K562 (cell line): ENCODE data around the gene PACRG. TPM values are rescaled to one million over a fixed set of nuclear protein-coding genes. Genes with fewer than 3 reads are reported as not detected.

Experiments
- ATAC-seq: fragments of 200-7000 bp; cut with Tn5 transposase; 3 replicates; pipeline ENCODE4 v1.9.1; 2020; ENCODE audit warnings: moderate library complexity
- BruUV-seq: library from RNA; stranded (reverse); fragments of 400-500 nt; replicated peaks from 2 replicates; lab custom pipeline; 2021; lab: Mats Ljungman, UMichigan
- CTCF ChIA-PET: fragments of 300-600 bp; formaldehyde crosslinking; extraction: SDS; loops from one replicate; lab custom pipeline; 2021; ENCODE audit warnings: low intra/inter-chr PET ratio; lab: Yijun Ruan, JAX
- POLR2A ChIA-PET: fragments of 300-600, 350-650 bp; sonication (Branson Sonifier 250); formaldehyde crosslinking; extraction: SDS; loops from one replicate; lab custom pipeline; 2021; ENCODE audit warnings: antibody characterized with exemption, inconsistent platforms; lab: Yijun Ruan, JAX
- DNase-seq, 4 experiments: peaks; one replicate each; pipeline versions ENCODE4 v3.0.0 to v3.0.0-alpha.2; 2011 to 2018; ENCODE audit warnings: low spot score in 3 of 4, mixed read lengths in 3 of 4; ENCODE audit errors: extremely low read depth in 1 of 4
- FAIRE-seq: peaks from 2 replicates; lab custom pipeline; 2011; peaks lifted over from hg19 to GRCh38; lab: Jason Lieb, UNC
- H2AFZ ChIP-seq: 2 replicates; pipeline ENCODE4 v1.6.0; 2011; ENCODE audit warnings: low read depth, low read length, control low read depth, inconsistent platforms
- H3K27ac ChIP-seq: fragments of 200-600 bp; 3 replicates; pipeline ENCODE4 v1.8.0; 2011; ENCODE audit warnings: low read depth, mild to moderate bottlenecking, control low read depth, inconsistent platforms, low read length, moderate library complexity, mixed read lengths; ENCODE audit errors: extremely low read depth
- H3K27me3 ChIP-seq, 2 experiments: fragments of 300-600 bp in 1 of 2; 2 replicates in 1 of 2; 3 replicates in 1 of 2; pipeline versions ENCODE4 v1.6.0 to v1.8.0; 2011; ENCODE audit warnings: inconsistent platforms in 2 of 2, low read length in 2 of 2, mild to moderate bottlenecking in 1 of 2, mixed read lengths in 1 of 2, moderate library complexity in 1 of 2; ENCODE audit not compliant: control insufficient read depth in 2 of 2, insufficient read depth in 2 of 2
- H3K36me3 ChIP-seq: fragments of 300-600 bp; 3 replicates; pipeline ENCODE4 v1.8.0; 2011; ENCODE audit warnings: mild to moderate bottlenecking, low read length, inconsistent platforms; ENCODE audit not compliant: control insufficient read depth, insufficient read depth
- H3K4me1 ChIP-seq, 2 experiments: fragments of 200-600 bp in 1 of 2; replicated peaks in 1 of 2; 2 replicates in 1 of 2; 3 replicates in 1 of 2; pipeline versions ENCODE4 v1.5.1 to v1.8.0; 2011; ENCODE audit warnings: inconsistent platforms in 2 of 2, low read length in 2 of 2, mild to moderate bottlenecking in 1 of 2, mixed read lengths in 1 of 2, moderate library complexity in 1 of 2; ENCODE audit not compliant: control insufficient read depth in 2 of 2, insufficient read depth in 2 of 2
- H3K4me2 ChIP-seq: 2 replicates; pipeline ENCODE4 v1.6.1; 2011; ENCODE audit warnings: low read length, control low read depth, inconsistent platforms, mixed read lengths; ENCODE audit not compliant: insufficient read depth
- H3K4me3 ChIP-seq: fragments of 200-600 bp; sonication (generic), shearing (Covaris generic); 2 replicates; pipeline ENCODE4 v1.5.1; 2016; ENCODE audit warnings: control low read depth, inconsistent platforms
- H3K79me2 ChIP-seq: fragments of 200-600 bp; 3 replicates; pipeline ENCODE4 v1.8.0; 2011; ENCODE audit warnings: low read length, inconsistent platforms; ENCODE audit not compliant: control insufficient read depth, insufficient read depth
- H3K9ac ChIP-seq, 2 experiments: 2 replicates each; pipeline versions ENCODE4 v1.6.0 to v1.6.1; 2011; ENCODE audit warnings: low read depth in 2 of 2, low read length in 2 of 2, control low read depth in 1 of 2, inconsistent platforms in 1 of 2, mild to moderate bottlenecking in 1 of 2, mixed read lengths in 1 of 2; ENCODE audit not compliant: insufficient read depth in 1 of 2
- H3K9me1 ChIP-seq: one replicate; pipeline ENCODE4 v1.6.0; 2011; ENCODE audit warnings: inconsistent platforms, mild to moderate bottlenecking, low read length, moderate library complexity; ENCODE audit not compliant: control insufficient read depth, insufficient read depth
- H3K9me3 ChIP-seq: replicated peaks from 2 replicates; pipeline ENCODE4 v1.5.1; 2011; ENCODE audit warnings: low read depth, low read length, inconsistent platforms; ENCODE audit not compliant: control insufficient read depth, insufficient read depth
- H4K20me1 ChIP-seq: replicated peaks from 2 replicates; pipeline ENCODE4 v1.6.1; 2011; ENCODE audit warnings: low read length, inconsistent platforms, mixed read lengths; ENCODE audit not compliant: control insufficient read depth, insufficient read depth
- HMG20B ChIP-seq: fragments of 250-450 bp; sonication (Bioruptor Pico); IDR thresholded peaks from 2 replicates; pipeline ENCODE4 v1.5.0; 2021; ENCODE audit warnings: mild to moderate bottlenecking
- MAZ ChIP-seq, 2 experiments: fragments of 450-650 bp in 1 of 2; sonication (generic) in 1 of 2; formaldehyde crosslinking; IDR thresholded peaks in 1 of 2; conservative IDR thresholded peaks in 1 of 2; 2 replicates each; pipeline versions ENCODE4 v1.4.0 to v1.5.0; 2020; ENCODE audit warnings: mild to moderate bottlenecking in 1 of 2, missing genetic modification reagents in 1 of 2
- SRF ChIP-seq, 2 experiments: fragments of 250-450, 450-650 bp in 1 of 2; sonication (Bioruptor Pico) in 1 of 2; sonication (generic) in 1 of 2; formaldehyde crosslinking; IDR thresholded peaks; 2 replicates each; pipeline versions ENCODE4 v1.5.0 to v1.5.1; 2020 to 2022; ENCODE audit warnings: mild to moderate bottlenecking in 1 of 2, missing genetic modification reagents in 1 of 2
- TAF1 ChIP-seq: IDR thresholded peaks from 2 replicates; pipeline ENCODE4 v1.6.1; 2011; ENCODE audit warnings: mild to moderate bottlenecking, low read length, moderate library complexity; ENCODE audit not compliant: insufficient read depth, control insufficient read depth, severe bottlenecking; ENCODE audit errors: extremely low read depth
- THAP7 ChIP-seq: fragments of 250-450 bp; sonication (Bioruptor Pico); IDR thresholded peaks from 2 replicates; pipeline ENCODE4 v1.5.0; 2021
- TSC22D4 ChIP-seq: fragments of 450-650 bp; IDR thresholded peaks from 2 replicates; pipeline ENCODE4 v1.6.1; 2016; ENCODE audit warnings: missing genetic modification characterization, missing biosample characterization, control low read depth
- ZFP30 ChIP-seq: fragments of 250-450 bp; sonication (Bioruptor Pico); IDR thresholded peaks from 2 replicates; pipeline ENCODE4 v1.8.0; 2022; ENCODE audit warnings: moderate library complexity, mild to moderate bottlenecking, inconsistent platforms, borderline replicate concordance
- ZNF785 ChIP-seq: fragments of 250-450 bp; sonication (Bioruptor Pico); IDR thresholded peaks from 2 replicates; pipeline ENCODE4 v1.4.0; 2020; ENCODE audit warnings: mild to moderate bottlenecking
- whole genome bisulfite sequencing: fragments of 100-300 bp; shearing (Covaris generic); methylation state at CpG from one replicate; pipeline ENCODE4 v1.1.6; 2016; ENCODE audit warnings: low coverage, mixed read lengths; ENCODE audit not compliant: insufficient coverage; ENCODE audit errors: missing lambda C conversion rate; 5-methylcytosine and 5-hydroxymethylcytosine counted together
- in situ Hi-C: fragments of 300-500 bp; cut with MboI; formaldehyde crosslinking; loops from 4 replicates; pipeline ENCODE4 v1.15.0; 2018; ENCODE audit warnings: inconsistent platforms, mixed read lengths
- intact Hi-C: fragments of 100-400 bp; cut with micrococcal nuclease; formaldehyde crosslinking; loops from 2 replicates; pipeline ENCODE4 v1.14.2; 2022
- polyA plus RNA-seq, 8 experiments: library from polyadenylated mRNA; depleted of rRNA in 4 of 8; stranded (reverse) in 5 of 8; unstranded in 3 of 8; fragments of >200 nt; fragmentation: Nextera tagmentation in 2 of 8; fragmentation: Illumina TruSeq in 1 of 8; extraction: Ambion mirVana in 2 of 8; extraction: Trizol in 1 of 8; gene quantifications; 2 replicates each; pipeline versions ENCODE4 v1.2.1 to v1.2.3, GENCODE V29; 2011 to 2014; ENCODE audit warnings: inconsistent platforms in 1 of 8, missing spikeins in 1 of 8
- total RNA-seq, 7 experiments: library from RNA; depleted of rRNA in 6 of 7; stranded (reverse); fragments of >200 nt in 6 of 7; fragmentation: Illumina TruSeq in 2 of 7; extraction: Trizol in 2 of 7; gene quantifications; 2 replicates each; pipeline versions ENCODE4 v1.2.1 to v1.2.3, GENCODE V29; 2011 to 2021; ENCODE audit warnings: low replicate concordance in 1 of 7
- TF ChIP-seq, protein P1 (sequence below): fragments of 250-450 bp; sonication (Bioruptor Pico); IDR thresholded peaks from 2 replicates; pipeline ENCODE4 v1.8.0; 2021; ENCODE audit warnings: borderline replicate concordance, mild to moderate bottlenecking, moderate library complexity; ENCODE audit not compliant: poor library complexity, severe bottlenecking
- TF ChIP-seq, protein P2 (sequence below), 2 experiments: fragments of 450-650 bp in 1 of 2; sonication (generic) in 1 of 2; formaldehyde crosslinking in 1 of 2; IDR thresholded peaks in 1 of 2; conservative IDR thresholded peaks in 1 of 2; 2 replicates each; pipeline versions ENCODE4 v1.6.1 to v1.8.1; 2016 to 2023; ENCODE audit warnings: mild to moderate bottlenecking in 2 of 2, moderate library complexity in 2 of 2, inconsistent platforms in 1 of 2, missing genetic modification reagents in 1 of 2

PACRG gene
- total and polyA plus RNA-seq, 9 of the 15 experiments (the other 6 are each of a cell fraction or from before 2014, with no cell fraction given), result 0.04 TPM; not detected in 8

DNA sequence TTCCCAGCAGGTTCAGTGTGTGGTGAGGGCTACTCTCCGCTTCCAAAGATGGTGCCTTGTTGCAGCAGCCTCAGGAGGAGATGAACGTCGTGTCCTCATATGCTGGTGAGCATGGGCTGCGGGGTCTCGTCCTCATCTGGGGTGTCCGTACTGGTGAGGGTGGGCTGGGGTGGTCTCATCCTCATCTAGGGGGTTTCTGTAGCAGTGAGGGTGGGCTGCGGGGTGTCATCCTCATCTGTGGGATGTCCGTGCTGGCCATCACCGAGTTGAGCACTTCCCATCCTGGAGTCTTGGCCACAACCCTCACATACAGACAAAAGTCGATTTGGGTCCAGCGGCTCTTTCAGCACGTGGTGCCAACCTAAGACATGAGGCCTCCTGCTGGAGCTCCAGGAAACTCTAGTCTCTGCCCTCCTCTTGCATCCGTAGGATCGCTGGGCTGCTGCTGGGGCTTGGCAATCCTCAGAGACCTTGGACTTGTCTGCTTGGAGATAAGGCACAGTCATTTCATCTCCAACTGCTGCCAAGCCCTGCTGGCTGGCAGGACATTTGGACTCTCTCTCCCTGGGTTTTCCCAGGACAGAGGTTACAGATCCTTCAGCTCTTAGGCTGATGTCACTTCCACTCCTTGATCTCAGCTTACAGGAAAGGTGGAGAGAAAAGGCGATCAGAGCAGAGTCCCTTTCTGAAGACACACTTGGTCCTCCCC is 160.4 kb downstream of the PACRG start:
- H2AFZ ChIP-seq, result no peak overlapping the region
- 1% methylated on average over 15 of the region's 15 CpGs for WGBS
- H3K36me3 ChIP-seq, result no peaks in the 10 kb centered on the region
- H3K9me1 ChIP-seq, result no peaks in the 10 kb centered on the region
- no peaks in the 10 kb centered on the region for H3K9me3 ChIP-seq
- no peaks in the 10 kb centered on the region for H4K20me1 ChIP-seq
- no TSS peak for BruUV-seq
- no peaks in the 10 kb centered on the region for H3K4me1 ChIP-seq
- H3K79me2 ChIP-seq, result no peaks in the 10 kb centered on the region
- no peak for ATAC-seq
- no peak overlapping the region for H3K27ac ChIP-seq
- no peak overlapping the region for H3K4me3 ChIP-seq
- ChIA-PET CTCF (no interaction called here), POLR2A (no interaction called here)
- no peak overlapping the region for H3K9ac ChIP-seq
- in situ Hi-C loops (no loop called here), intact Hi-C loops (no loop called here)
- no peak for FAIRE-seq
- no peak for TF ChIP-seq SRF (CRISPR knock-in tag; IDR thresholded peaks at IDR 0.05)
- DNase-seq, result no peak
- H3K4me2 ChIP-seq, result no peak overlapping the region
- no peaks in the 10 kb centered on the region for H3K27me3 ChIP-seq

DNA sequence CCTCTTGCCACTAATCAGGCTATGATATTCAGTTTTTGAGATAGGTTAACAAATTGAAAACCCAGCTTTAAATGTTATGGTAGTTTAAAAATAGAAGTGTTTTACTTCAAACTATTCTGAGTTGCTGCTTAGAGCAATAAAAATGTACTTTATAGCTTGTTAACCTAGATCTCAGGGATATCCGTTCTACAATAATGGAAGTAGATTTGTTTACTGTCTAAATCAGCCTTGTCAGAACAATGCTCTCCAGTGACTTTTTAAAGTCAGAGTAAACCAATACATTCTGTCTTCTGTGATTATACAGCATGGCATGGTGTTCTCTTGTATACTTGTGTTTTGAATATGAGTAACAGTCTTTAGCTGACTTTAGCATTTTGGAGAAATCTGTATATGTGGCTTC is 161.5 kb downstream of the PACRG start:
- DNase-seq, result no peak
- TF ChIP-seq HMG20B (CRISPR knock-in tag), result no peak
- TF ChIP-seq, protein P1, sequence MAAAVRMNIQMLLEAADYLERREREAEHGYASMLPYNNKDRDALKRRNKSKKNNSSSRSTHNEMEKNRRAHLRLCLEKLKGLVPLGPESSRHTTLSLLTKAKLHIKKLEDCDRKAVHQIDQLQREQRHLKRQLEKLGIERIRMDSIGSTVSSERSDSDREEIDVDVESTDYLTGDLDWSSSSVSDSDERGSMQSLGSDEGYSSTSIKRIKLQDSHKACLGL, result no peak
- TF ChIP-seq TSC22D4 (tag), result no peak
- TF ChIP-seq ZFP30 (CRISPR knock-in tag), result no peak
- TF ChIP-seq THAP7, result no peak
- TF ChIP-seq, protein P2, sequence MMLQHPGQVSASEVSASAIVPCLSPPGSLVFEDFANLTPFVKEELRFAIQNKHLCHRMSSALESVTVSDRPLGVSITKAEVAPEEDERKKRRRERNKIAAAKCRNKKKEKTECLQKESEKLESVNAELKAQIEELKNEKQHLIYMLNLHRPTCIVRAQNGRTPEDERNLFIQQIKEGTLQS (IDR thresholded peaks at IDR 0.05), result no peak
- TF ChIP-seq, protein P2 (CRISPR knock-in tag; conservative IDR thresholded peaks at IDR 0.05), result no peak
- TF ChIP-seq ZNF785, result no peak
- no peak for TF ChIP-seq MAZ (CRISPR knock-in tag; conservative IDR thresholded peaks at IDR 0.05 in 1 of 2, IDR thresholded peaks at IDR 0.05 in 1 of 2)
- no peak for TF ChIP-seq TAF1

More for the DNA sequence above, 161.5 kb downstream of the PACRG start:
- Histone ChIP-seq H3K4me3 (no peak overlapping the region), H3K4me1 (no peaks in the 10 kb centered on the region), H3K79me2 (no peaks in the 10 kb centered on the region), H3K9ac (no peak overlapping the region), H2AFZ (no peak overlapping the region), H3K27ac (no peak overlapping the region), H3K9me3 (no peaks in the 10 kb centered on the region), H3K4me2 (no peak overlapping the region), H3K36me3 (no peaks in the 10 kb centered on the region), H3K27me3 (no peaks in the 10 kb centered on the region; a peak in 1 of 5 replicates), H3K9me1 (no peaks in the 10 kb centered on the region), H4K20me1 (no peaks in the 10 kb centered on the region)
- BruUV-seq, result no TSS peak
- in situ Hi-C loops, result no loop called here
- intact Hi-C loops, result no loop called here
- no peak for ATAC-seq
- ChIA-PET POLR2A (no interaction called here), CTCF (no interaction called here)
- WGBS, result 0% methylated on average over 1 of the region's 1 CpG
- FAIRE-seq, result no peak
